Measurements from ENCODE around the gene PLD1. TPM values are rescaled to one million over a fixed set of nuclear protein-coding genes. Genes with fewer than 3 reads are reported as not detected.

Gene PLD1
- total RNA-seq, 4 donors from 2014 or later = 30.9 to 67.9 (median 56.0) TPM

GRCh38 chr3:171654326-171654725 lies 156.0 kb downstream of the PLD1 start:
- WGBS, 2 donors = 8 to 25% methylated on average over 1 of the region's 1 CpG
- no peaks in the 10 kb centered on the region for H3K27me3 ChIP-seq
- H3K4me1 ChIP-seq = peaks cover 4 to 25% (median 15%) of the 10 kb centered on the region in 3 donors
- peak overlapping the region; percentile 46 to 72 (median 56) for H3K27ac ChIP-seq
- intact Hi-C loops (cut with DNase I) = no loop called here
- no peaks in the 10 kb centered on the region for H3K9me3 ChIP-seq
- H3K4me3 ChIP-seq = no peak overlapping the region
- TF ChIP-seq POLR2A (IDR thresholded peaks at IDR 0.05) (no peak), CTCF (IDR thresholded peaks at IDR 0.05) (no peak)
- no peak for DNase-seq
- H3K36me3 ChIP-seq = peaks cover 0 to 67% (median 5%) of the 10 kb centered on the region in 3 donors

GRCh38 chr3:171653701-171654100 lies 156.6 kb downstream of the PLD1 start:
- no peaks in the 10 kb centered on the region for H3K27me3 ChIP-seq
- H3K4me3 ChIP-seq = no peak overlapping the region
- TF ChIP-seq CTCF (IDR thresholded peaks at IDR 0.05) (no peak), POLR2A (IDR thresholded peaks at IDR 0.05) (no peak)
- H3K36me3 ChIP-seq = peaks cover 0 to 66% (median 5%) of the 10 kb centered on the region in 3 donors
- peak overlapping the region in 1 of 4 donors; percentile 46 for H3K27ac ChIP-seq
- 88 to 95% methylated on average over 5 to 6 of the region's 6 CpGs for WGBS, 2 donors
- intact Hi-C loops (cut with DNase I) = no loop called here
- H3K4me1 ChIP-seq = peaks cover 4 to 20% (median 15%) of the 10 kb centered on the region in 3 donors
- no peaks in the 10 kb centered on the region for H3K9me3 ChIP-seq
- DNase-seq = no peak

- Histone ChIP-seq H3K27ac (no peak overlapping the region), H3K27me3 (no peaks in the 10 kb centered on the region), H3K4me1 (peaks cover 4 to 20% (median 15%) of the 10 kb centered on the region in 3 donors), H3K4me3 (no peak overlapping the region), H3K36me3 (peaks cover 0 to 65% (median 0%) of the 10 kb centered on the region in 3 donors), H3K9me3 (no peaks in the 10 kb centered on the region)
- 73 to 93% methylated on average over 1 of the region's 1 CpG for WGBS, 2 donors
- intact Hi-C loops (cut with DNase I) = no loop called here
- TF ChIP-seq CTCF (IDR thresholded peaks at IDR 0.05) (no peak), POLR2A (IDR thresholded peaks at IDR 0.05) (no peak)
- no peak for DNase-seq
Measured at GRCh38 chr3:171652932-171653331, 157.4 kb downstream of the PLD1 start.

GRCh38 chr3:171649911-171650592 lies 160.2 kb downstream of the PLD1 start:
- Histone ChIP-seq H3K27me3 (no peaks in the 10 kb centered on the region), H3K9me3 (no peaks in the 10 kb centered on the region), H3K27ac (peak overlapping the region in 2 of 4 donors; percentile 26 to 46), H3K4me3 (no peak overlapping the region), H3K4me1 (peaks cover 4 to 23% (median 15%) of the 10 kb centered on the region in 3 donors), H3K36me3 (peaks cover 0 to 53% (median 0%) of the 10 kb centered on the region in 3 donors)
- TF ChIP-seq CTCF (IDR thresholded peaks at IDR 0.05) = no peak
- no peak for TF ChIP-seq POLR2A (IDR thresholded peaks at IDR 0.05)
- 83 to 85% methylated on average over 10 of the region's 10 CpGs for WGBS, 2 donors
- intact Hi-C loops (cut with DNase I) = loop anchor here (5.0 to 10.0 kb wide), 2 partner anchors 122 to 185 kb away; no protein-coding TSS in a partner anchor
- DNase-seq = no peak

- peaks cover 2 to 15% (median 7%) of the 10 kb centered on the region in 3 donors for H3K4me1 ChIP-seq
- H3K27me3 ChIP-seq = no peaks in the 10 kb centered on the region
- peaks cover 0 to 61% (median 0%) of the 10 kb centered on the region in 3 donors for H3K36me3 ChIP-seq
- DNase-seq = no peak
- TF ChIP-seq POLR2A (IDR thresholded peaks at IDR 0.05) (no peak), CTCF (IDR thresholded peaks at IDR 0.05) (no peak)
- no peak overlapping the region for H3K4me3 ChIP-seq
- no peaks in the 10 kb centered on the region for H3K9me3 ChIP-seq
- WGBS, 2 donors = 62 to 84% methylated on average over 3 to 4 of the region's 4 CpGs
- intact Hi-C loops (cut with DNase I) = loop anchor here (5.0 to 10.0 kb wide), 2 partner anchors 123 to 186 kb away; no protein-coding TSS in a partner anchor
- H3K27ac ChIP-seq = peak overlapping the region in 2 of 4 donors; percentile 26 to 46
Measured at GRCh38 chr3:171649267-171649666, 161.0 kb downstream of the PLD1 start.

Measured in esophagus squamous epithelium (tissue), 5 donors.